T1000 (cell line): ENCODE results near the gene ABHD3.
"Not testable (repeated sequence)": the region's sequence is repeated elsewhere in the genome, so short reads cannot be mapped to it uniquely, and the experiment has no call there.

Experiments used
- DNase-seq: peaks from one replicate; lab custom pipeline; 2025; ENCODE audit warnings: mixed read lengths; lab: John Stamatoyannopoulos, UW

Gene ABHD3, protein sequence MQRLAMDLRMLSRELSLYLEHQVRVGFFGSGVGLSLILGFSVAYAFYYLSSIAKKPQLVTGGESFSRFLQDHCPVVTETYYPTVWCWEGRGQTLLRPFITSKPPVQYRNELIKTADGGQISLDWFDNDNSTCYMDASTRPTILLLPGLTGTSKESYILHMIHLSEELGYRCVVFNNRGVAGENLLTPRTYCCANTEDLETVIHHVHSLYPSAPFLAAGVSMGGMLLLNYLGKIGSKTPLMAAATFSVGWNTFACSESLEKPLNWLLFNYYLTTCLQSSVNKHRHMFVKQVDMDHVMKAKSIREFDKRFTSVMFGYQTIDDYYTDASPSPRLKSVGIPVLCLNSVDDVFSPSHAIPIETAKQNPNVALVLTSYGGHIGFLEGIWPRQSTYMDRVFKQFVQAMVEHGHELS

DNA sequence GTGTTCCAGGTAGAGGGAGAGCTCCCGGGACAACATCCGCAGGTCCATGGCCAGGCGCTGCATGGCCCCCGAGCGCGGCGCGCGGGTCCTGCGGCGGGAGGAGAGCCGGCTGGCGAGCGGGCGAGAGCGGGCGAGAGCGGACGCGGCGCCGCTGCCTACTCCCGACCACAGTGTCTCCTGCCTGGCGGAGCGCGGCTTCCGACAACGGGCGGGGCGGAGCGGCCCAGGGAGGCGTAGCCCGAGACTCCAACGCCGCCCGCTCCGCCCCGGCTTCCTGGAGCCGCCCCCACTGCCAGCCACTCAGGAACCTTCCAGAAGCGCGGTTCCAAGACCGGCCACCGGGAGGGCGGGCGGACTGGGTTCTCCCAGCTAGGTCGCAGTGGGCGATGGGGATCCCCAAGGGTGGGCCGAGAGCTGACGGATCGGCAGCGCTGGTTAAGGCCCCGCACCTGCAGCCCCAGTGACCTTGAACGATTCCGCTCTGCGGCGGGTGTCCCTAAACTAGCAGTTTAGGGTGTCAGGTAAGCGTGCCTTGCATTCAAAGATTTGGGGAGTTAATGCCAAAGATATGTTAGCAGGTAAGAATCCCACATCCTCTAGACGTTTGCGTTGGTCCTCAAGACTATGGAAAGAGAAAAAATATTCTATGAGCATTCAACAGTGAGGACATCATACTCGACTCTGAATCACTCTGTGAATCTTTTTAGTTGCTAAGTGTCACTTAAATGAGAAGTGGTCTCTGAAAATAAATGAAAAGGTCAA, at the start of gene ABHD3:
Gene ABHD3 (minus strand): TSS at position 172 of the 762 bp plus-strand sequence. CDS start 109 bp downstream, at position 63.
- DNase-seq = peak; percentile 83

DNA sequence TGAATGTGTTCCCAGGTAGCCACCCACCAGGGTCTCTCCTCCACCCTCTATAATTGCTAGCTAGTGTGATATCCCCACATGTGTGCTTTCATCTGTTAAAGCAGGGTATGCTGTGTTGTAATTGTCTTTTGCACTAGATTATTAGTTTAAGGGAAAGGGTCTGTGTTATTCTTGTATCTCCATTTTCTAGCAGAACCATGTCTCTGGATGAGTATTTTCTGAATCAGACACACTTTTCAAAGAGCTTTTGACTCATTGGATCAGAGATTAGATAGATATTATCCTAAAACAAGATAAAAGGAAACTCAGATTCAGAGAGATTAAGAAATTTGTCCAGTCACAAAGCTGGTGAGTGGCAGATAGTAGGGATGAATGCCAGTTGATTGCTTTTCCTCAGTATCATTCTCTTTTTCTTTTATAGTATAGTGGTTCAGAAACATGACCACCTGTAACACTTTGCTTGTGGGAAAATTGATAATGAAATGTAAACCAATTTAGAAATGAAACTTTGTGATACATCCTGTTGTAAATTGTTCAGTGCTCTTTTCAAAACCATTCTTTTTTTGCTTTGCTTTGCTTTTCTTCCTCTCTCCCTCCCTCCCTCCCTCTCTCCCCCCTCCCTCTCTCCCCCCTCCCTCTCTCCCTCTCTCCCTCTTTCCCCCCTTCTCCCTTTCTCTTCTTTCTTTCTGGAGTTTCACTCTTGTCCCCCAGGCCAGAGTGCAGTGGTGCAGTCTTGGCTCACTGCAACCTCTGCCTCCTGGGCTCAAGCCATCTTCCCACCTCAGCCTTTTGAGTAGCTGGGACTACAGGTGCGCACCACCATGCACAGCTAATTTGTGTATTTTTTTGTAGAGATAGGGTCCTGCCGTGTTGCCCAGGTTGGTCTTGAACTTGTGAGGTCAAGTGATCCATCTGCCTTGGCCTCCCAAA, 43.5 kb upstream of the ABHD3 start:
- DNase-seq = no peak

GRCh38 chr18:21747268-21747667, 42.7 kb upstream of the ABHD3 start:
- no peak for DNase-seq

GRCh38 chr18:21745231-21745630, 40.7 kb upstream of the ABHD3 start:
- no peak for DNase-seq

DNA sequence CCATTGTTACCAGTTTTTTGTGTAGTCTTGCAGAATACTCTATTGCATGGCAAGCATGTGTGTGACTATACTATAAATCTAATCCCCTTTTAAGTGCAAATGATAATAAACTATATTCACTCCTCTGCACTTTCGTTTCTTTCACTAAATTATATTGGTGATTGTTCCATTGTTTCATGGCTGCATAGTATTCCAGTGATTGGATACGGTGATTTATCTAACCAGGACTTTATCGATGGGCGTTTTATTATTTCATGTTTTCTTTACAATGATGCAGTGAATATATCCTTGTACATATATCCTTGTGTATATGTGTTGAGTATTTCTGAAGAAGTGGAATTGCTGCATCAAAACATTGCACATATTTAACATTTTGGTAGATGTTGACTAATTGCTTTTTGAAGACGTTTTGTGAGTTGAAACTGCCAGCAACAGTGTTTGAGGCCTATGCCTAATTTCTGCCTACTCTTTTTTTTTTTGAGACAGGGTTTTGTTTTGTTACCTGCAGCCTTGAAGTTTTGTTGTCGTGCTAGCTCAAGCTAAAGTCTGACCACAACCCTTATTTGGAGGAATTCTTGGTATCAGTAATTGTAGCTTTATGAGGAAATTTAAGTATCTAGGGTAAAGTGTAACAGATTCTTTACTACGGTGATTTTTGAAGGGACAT, 38.7 kb upstream of the ABHD3 start:
- DNase-seq = no peak

DNA sequence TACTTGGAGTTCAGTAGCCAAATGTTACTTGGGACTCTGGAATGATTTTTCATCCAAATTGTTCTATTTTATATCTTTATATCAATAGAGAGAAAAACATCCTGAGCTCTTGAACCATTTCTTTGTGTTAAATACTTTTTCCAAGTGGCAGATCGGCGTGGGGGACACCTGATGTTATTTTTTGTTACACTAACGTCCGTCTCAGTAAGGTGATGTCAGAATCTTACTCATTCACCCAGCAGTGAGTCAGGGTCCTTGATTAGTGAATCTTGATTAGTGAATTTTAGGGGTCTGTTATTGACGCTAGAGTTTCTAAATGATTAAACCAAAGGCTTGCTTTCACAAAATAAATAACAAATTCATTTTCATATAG, 37.7 kb upstream of the ABHD3 start:
- DNase-seq = no peak

DNA sequence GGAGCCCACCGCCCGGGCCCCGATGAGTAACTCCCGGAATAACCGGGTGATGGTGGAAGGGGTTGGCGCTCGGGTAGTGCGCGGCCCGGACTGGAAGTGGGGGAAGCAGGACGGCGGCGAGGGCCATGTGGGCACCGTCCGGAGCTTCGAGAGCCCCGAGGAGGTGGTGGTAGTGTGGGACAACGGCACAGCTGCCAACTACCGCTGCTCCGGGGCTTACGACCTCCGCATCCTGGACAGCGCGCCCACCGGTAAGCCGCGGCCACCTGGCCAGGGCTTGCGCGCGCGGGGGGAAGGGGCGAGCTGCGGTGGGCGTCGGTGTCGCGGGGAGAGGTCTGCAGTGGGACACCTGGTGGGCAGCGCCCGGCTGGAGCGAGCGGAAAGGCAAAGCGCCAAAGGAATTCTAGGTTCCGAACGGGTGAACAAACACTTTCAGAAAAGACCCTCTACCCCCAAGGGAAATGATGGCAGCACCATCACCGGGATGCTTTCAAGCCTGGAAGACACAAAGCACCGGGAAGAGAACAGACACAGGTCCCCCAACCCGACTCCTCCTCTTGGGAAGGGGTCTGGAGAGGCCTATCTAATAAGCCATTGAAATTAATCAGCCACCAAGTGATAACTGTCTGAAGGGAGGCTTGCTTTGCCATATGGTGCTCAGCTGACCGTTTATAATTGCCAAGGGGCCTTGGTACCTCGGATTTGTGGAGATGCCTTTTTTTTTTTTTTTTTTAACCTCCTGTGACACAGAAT, 37.2 kb upstream of the ABHD3 start:
- no peak for DNase-seq

DNA sequence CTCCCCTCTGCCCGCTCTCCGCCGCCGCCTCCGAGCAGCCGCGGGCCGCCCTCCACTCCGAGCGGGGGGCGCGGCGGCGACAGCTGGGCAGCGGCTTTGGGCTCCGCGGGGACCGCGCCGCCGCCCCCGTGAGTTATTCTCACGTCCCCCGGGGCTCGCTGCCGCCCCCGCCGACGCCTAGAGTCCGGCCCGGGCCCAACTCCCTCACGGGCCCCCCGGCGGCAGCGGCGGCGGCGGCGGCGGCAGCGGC, 36.7 kb upstream of the ABHD3 start:
- peak; percentile 51 for DNase-seq

- DNase-seq = peak; percentile 98
These were observed 36.2 kb upstream of the ABHD3 start, which contains the start of gene MIB1 for GRCh38 chr18:21740538-21741311. MIB1 (plus strand) TSS chr18:21740792; CDS start chr18:21741584, 792 bp downstream.

GRCh38 chr18:21739604-21740537, 35.3 kb upstream of the ABHD3 start:
- DNase-seq = no peak

GRCh38 chr18:21736926-21737325, 32.4 kb upstream of the ABHD3 start:
- not testable (repeated sequence) for DNase-seq

GRCh38 chr18:21735452-21736015, 31.0 kb upstream of the ABHD3 start:
- DNase-seq = no peak

- DNase-seq = no peak
These were observed 28.4 kb upstream of the ABHD3 start for GRCh38 chr18:21733011-21733410.

DNA sequence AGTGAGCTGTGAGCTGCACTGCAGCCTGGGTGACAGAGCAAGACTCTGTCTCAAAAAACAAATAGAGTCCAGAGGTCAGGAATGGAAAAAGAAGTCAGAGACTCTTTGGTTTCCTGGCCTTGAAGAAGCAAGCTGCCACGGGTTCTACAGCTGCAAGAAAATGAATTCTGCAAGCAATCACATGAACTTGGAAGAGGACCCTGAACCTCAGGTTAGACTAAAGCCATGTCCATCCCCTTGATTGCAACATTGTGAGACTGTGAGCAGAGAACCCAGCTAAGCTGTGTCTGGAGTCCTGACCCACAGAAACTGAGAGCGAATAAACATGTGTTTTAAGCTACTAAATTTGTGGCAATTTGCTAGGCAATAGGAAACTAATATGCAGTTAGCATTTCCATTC, 23.1 kb upstream of the ABHD3 start:
- no peak for DNase-seq

- no peak for DNase-seq
These were observed 20.6 kb upstream of the ABHD3 start for GRCh38 chr18:21725201-21725600.

DNA sequence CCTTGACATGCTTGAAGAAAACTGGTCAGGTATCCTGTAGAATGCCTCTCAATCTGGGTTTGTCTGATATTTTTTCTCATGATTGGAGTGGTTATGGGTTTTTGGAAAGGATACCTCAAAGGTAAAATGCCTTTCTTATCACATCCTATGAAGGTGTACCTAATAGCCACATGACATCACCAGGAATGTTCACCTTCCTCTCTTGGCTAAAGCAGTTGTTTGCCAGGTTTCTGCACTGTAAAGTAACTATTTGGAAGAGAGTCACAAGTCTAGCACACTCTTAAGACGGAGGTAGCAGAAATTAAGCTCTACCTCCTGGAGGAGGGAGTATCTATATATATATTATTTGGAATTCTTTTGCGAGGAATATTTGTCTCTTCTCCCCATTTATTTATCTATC, 18.1 kb upstream of the ABHD3 start:
- no peak for DNase-seq

DNA sequence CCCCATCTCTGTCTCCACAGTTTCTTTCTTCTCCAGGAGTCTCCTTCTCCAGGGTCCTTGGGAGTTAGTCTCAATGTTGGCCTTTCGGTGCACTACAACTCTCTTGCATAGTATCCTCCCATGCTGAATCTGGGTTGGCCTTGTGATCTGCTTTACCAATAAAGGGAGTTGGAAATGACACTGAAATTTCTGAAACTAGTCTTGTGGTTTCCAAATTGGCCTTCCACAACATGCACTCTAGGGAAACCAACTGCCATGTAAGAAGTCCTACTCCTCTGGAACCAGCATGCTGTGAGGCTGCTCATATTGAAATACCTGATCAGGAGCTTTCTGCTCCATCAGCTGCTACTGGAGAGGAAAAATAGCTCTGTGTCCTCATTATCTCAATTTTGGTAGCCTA, 9.9 kb upstream of the ABHD3 start:
- DNase-seq = no peak

GRCh38 chr18:21707130-21707529, 2.6 kb upstream of the ABHD3 start:
- DNase-seq = not testable (repeated sequence)

- DNase-seq = no peak
These were observed 1.9 kb upstream of the ABHD3 start for GRCh38 chr18:21706386-21706865.
